NB4 (cell line): Measurements from ENCODE around the gene WFDC9.

ENCODE experiments used
- CTCF ChIP-seq: IDR thresholded peaks from one replicate; pipeline ENCODE4 v1.5.1; 2012; ENCODE audit warnings: low read depth, low read length
- MYC ChIP-seq: IDR thresholded peaks from 2 replicates; pipeline ENCODE4 v1.6.1; 2011; ENCODE audit warnings: low read depth, low read length
- POLR2A ChIP-seq: IDR thresholded peaks from 2 replicates; pipeline ENCODE4 v1.6.1; 2011; ENCODE audit warnings: mild to moderate bottlenecking; ENCODE audit not compliant: insufficient read length; ENCODE audit errors: extremely low read depth
- TF ChIP-seq, protein P1 (sequence below): IDR thresholded peaks from 2 replicates; pipeline ENCODE4 v1.6.1; 2011; ENCODE audit warnings: low read depth, low read length

DNA sequence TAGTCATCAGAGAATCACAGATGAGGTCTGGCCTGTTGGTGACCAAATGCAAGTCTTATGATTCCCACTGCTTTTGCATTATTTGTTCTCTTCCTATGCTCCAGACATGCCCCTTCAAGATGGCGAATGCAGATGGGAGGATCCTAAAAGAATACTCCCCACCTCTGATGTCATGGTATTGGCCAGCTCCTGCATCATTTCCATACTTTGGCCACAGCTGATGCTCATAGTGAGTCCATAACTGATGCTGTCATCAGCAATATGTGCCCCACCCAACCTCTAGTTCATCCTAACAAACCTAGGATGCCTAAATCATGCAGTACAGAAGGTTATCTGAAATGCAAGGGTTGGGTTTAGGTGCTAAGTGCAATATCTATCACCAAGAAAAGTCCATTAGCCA, 5.4 kb upstream of the WFDC9 start:
- TF ChIP-seq CTCF (no peak), POLR2A (no peak), MYC (no peak)
- TF ChIP-seq, protein P1, sequence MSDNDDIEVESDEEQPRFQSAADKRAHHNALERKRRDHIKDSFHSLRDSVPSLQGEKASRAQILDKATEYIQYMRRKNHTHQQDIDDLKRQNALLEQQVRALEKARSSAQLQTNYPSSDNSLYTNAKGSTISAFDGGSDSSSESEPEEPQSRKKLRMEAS, result no peak
